Left ventricle myocardium inferior (tissue), 1 donor: ENCODE results near the gene GRID1. TPM values are rescaled to one million over a fixed set of nuclear protein-coding genes. Genes with fewer than 3 reads are reported as not detected.

Source experiments
- DNase-seq: peaks from one replicate; pipeline ENCODE4 v3.0.0-alpha.2; 2020
- H3K27ac ChIP-seq: fragments of 200-600 bp; replicated peaks from 2 replicates; pipeline ENCODE4 v1.8.0; 2021
- H3K27me3 ChIP-seq: fragments of 200-600 bp; 2 replicates; pipeline ENCODE4 v1.8.0; 2021; ENCODE audit warnings: low read depth
- H3K36me3 ChIP-seq: fragments of 200-600 bp; 2 replicates; pipeline ENCODE4 v1.8.0; 2021
- H3K4me1 ChIP-seq: fragments of 200-600 bp; 2 replicates; pipeline ENCODE4 v1.8.0; 2021
- H3K4me3 ChIP-seq: fragments of 200-600 bp; 2 replicates; pipeline ENCODE4 v1.8.0; 2021; ENCODE audit warnings: mild to moderate bottlenecking, moderate library complexity
- H3K9me3 ChIP-seq: fragments of 200-600 bp; replicated peaks from 2 replicates; pipeline ENCODE4 v1.8.0; 2021
- CTCF ChIP-seq: fragments of 200-600 bp; IDR thresholded peaks from 2 replicates; pipeline ENCODE4 v1.8.0; 2021; ENCODE audit warnings: antibody characterized with exemption, mild to moderate bottlenecking, borderline replicate concordance
- intact Hi-C: fragments of 100-400 bp; cut with micrococcal nuclease; formaldehyde crosslinking; loops from one replicate; pipeline ENCODE4 v1.11.0; 2022
- total RNA-seq: library from RNA; stranded (reverse); fragmentation: NEBNext Ultra II Directional; extraction: Animal tissue kit (Norgen Biotek cat#: 25700); gene quantifications from one replicate; pipeline ENCODE4 v1.2.1, GENCODE V29; 2021
- donor health status: DM: no; HTN: yes; CAD: no; lungs with severe emphysema.

GRID1 gene
- total RNA-seq, 1 donor from 2014 or later: 1.6 TPM

GRCh38 chr10:85919491-85920021 lies 447.0 kb downstream of the GRID1 start:
- Histone ChIP-seq H3K4me3 (no peak overlapping the region), H3K27me3 (peaks cover 18% of the 10 kb centered on the region), H3K9me3 (no peaks in the 10 kb centered on the region), H3K4me1 (peaks cover 12% of the 10 kb centered on the region), H3K36me3 (no peaks in the 10 kb centered on the region), H3K27ac (no peak overlapping the region)
- intact Hi-C loops: no loop called here
- TF ChIP-seq CTCF: no peak
- DNase-seq: no peak

GRCh38 chr10:85918371-85918770 lies 448.2 kb downstream of the GRID1 start:
- Histone ChIP-seq H3K4me1 (peaks cover 12% of the 10 kb centered on the region), H3K36me3 (no peaks in the 10 kb centered on the region)

GRCh38 chr10:85917601-85918000 lies 449.0 kb downstream of the GRID1 start:
- Histone ChIP-seq H3K27me3 (peaks cover 18% of the 10 kb centered on the region), H3K4me3 (no peak overlapping the region), H3K9me3 (no peaks in the 10 kb centered on the region), H3K36me3 (no peaks in the 10 kb centered on the region), H3K27ac (no peak overlapping the region), H3K4me1 (peaks cover 12% of the 10 kb centered on the region)
- no peak for TF ChIP-seq CTCF
- intact Hi-C loops: no loop called here
- no peak for DNase-seq

More at GRCh38 chr10:85918371-85918770, 448.2 kb downstream of the GRID1 start:
- no peak overlapping the region for H3K4me3 ChIP-seq
- no peaks in the 10 kb centered on the region for H3K9me3 ChIP-seq
- intact Hi-C loops: no loop called here
- H3K27me3 ChIP-seq: peaks cover 18% of the 10 kb centered on the region
- no peak overlapping the region for H3K27ac ChIP-seq
- no peak for TF ChIP-seq CTCF
- DNase-seq: no peak

- H3K27ac ChIP-seq: no peak overlapping the region
- no peak for DNase-seq
- H3K36me3 ChIP-seq: no peaks in the 10 kb centered on the region
- peaks cover 12% of the 10 kb centered on the region for H3K4me1 ChIP-seq
- no peaks in the 10 kb centered on the region for H3K9me3 ChIP-seq
- peaks cover 18% of the 10 kb centered on the region for H3K27me3 ChIP-seq
- H3K4me3 ChIP-seq: no peak overlapping the region
- no peak for TF ChIP-seq CTCF
- intact Hi-C loops: no loop called here
Measured at GRCh38 chr10:85916994-85917573, 449.5 kb downstream of the GRID1 start.

- intact Hi-C loops: no loop called here
- Histone ChIP-seq H3K4me3 (no peak overlapping the region), H3K27ac (no peak overlapping the region), H3K9me3 (no peaks in the 10 kb centered on the region), H3K27me3 (peaks cover 18% of the 10 kb centered on the region), H3K4me1 (peaks cover 12% of the 10 kb centered on the region), H3K36me3 (no peaks in the 10 kb centered on the region)
- DNase-seq: no peak
- no peak for TF ChIP-seq CTCF
Measured at GRCh38 chr10:85916286-85916685, 450.3 kb downstream of the GRID1 start.
